HepG2 (cell line): ENCODE data around the gene MTHFD1. TPM values are rescaled to one million over a fixed set of nuclear protein-coding genes. Genes with fewer than 3 reads are reported as not detected.
A peak's percentile ranks its signal among the peaks of the same experiment; 100 is the strongest.

Source experiments
- AHDC1 ChIP-seq: sonication (generic); formaldehyde crosslinking; IDR thresholded peaks from 2 replicates; pipeline ENCODE4 v1.5.1; 2020; ENCODE audit warnings: mild to moderate bottlenecking, missing genetic modification reagents, borderline replicate concordance
- ARNTL ChIP-seq: sonication (generic); formaldehyde crosslinking; IDR thresholded peaks from 2 replicates; pipeline ENCODE4 v1.4.0; 2020; ENCODE audit warnings: mild to moderate bottlenecking, missing genetic modification reagents
- DNMT3B ChIP-seq: conservative IDR thresholded peaks from 2 replicates; pipeline ENCODE4 v1.6.1; 2016; ENCODE audit warnings: missing biosample characterization, control low read depth
- JUND ChIP-seq: sonication (generic); formaldehyde crosslinking; IDR thresholded peaks from 2 replicates; pipeline ENCODE4 v1.8.0; 2022; ENCODE audit warnings: mild to moderate bottlenecking, missing genetic modification reagents
- NFKB2 ChIP-seq: sonication (generic); formaldehyde crosslinking; IDR thresholded peaks from 2 replicates; pipeline ENCODE4 v1.4.0; 2020; ENCODE audit warnings: missing genetic modification reagents, borderline replicate concordance
- SP5 ChIP-seq: IDR thresholded peaks from 2 replicates; pipeline ENCODE4 v1.6.1; 2016; ENCODE audit warnings: low read depth, borderline replicate concordance
- ZBTB37 ChIP-seq: sonication (generic); formaldehyde crosslinking; IDR thresholded peaks from 2 replicates; pipeline ENCODE4 v1.4.0; 2020; ENCODE audit warnings: mild to moderate bottlenecking, missing genetic modification reagents
- ZEB1 ChIP-seq: IDR thresholded peaks from 2 replicates; pipeline ENCODE4 v1.6.1; 2012; ENCODE audit warnings: mild to moderate bottlenecking, low read depth, inconsistent platforms; ENCODE audit not compliant: insufficient replicate concordance
- ZNF224 ChIP-seq: sonication (generic); formaldehyde crosslinking; IDR thresholded peaks from 2 replicates; pipeline ENCODE4 v1.5.0; 2020; ENCODE audit warnings: mild to moderate bottlenecking, missing genetic modification reagents
- ZNF30 ChIP-seq: sonication (generic); formaldehyde crosslinking; IDR thresholded peaks from 2 replicates; pipeline ENCODE4 v1.5.0; 2020; ENCODE audit warnings: mild to moderate bottlenecking, missing genetic modification reagents
- ZNF446 ChIP-seq: sonication (generic); formaldehyde crosslinking; IDR thresholded peaks from 2 replicates; pipeline ENCODE4 v1.5.0; 2020; ENCODE audit warnings: mild to moderate bottlenecking, missing genetic modification reagents
- ZNF468 ChIP-seq: sonication (generic); formaldehyde crosslinking; IDR thresholded peaks from 2 replicates; pipeline ENCODE4 v1.8.0; 2022; ENCODE audit warnings: mild to moderate bottlenecking, moderate library complexity, missing genetic modification reagents
- ZNF512B ChIP-seq: sonication (generic); formaldehyde crosslinking; IDR thresholded peaks from 2 replicates; pipeline ENCODE4 v1.5.1; 2020; ENCODE audit warnings: missing genetic modification reagents, mild to moderate bottlenecking, borderline replicate concordance
- ZNF563 ChIP-seq: sonication (generic); formaldehyde crosslinking; IDR thresholded peaks from 2 replicates; pipeline ENCODE4 v1.8.0; 2022; ENCODE audit warnings: mild to moderate bottlenecking, moderate library complexity, missing genetic modification reagents
- ZNF567 ChIP-seq: sonication (generic); formaldehyde crosslinking; IDR thresholded peaks from 2 replicates; pipeline ENCODE4 v1.8.1; 2023; ENCODE audit warnings: mild to moderate bottlenecking, missing genetic modification reagents, borderline replicate concordance
- ZNF672 ChIP-seq: sonication (generic); formaldehyde crosslinking; IDR thresholded peaks from 2 replicates; pipeline ENCODE4 v1.8.1; 2022; ENCODE audit warnings: missing genetic modification reagents
- ZNF761 ChIP-seq: sonication (generic); formaldehyde crosslinking; conservative IDR thresholded peaks from 2 replicates; pipeline ENCODE4 v1.4.0; 2020; ENCODE audit warnings: mild to moderate bottlenecking, missing genetic modification reagents
- ZNF768 ChIP-seq: sonication (generic); formaldehyde crosslinking; IDR thresholded peaks from 2 replicates; pipeline ENCODE4 v1.4.0; 2020; ENCODE audit warnings: missing genetic modification reagents
- ZNF772 ChIP-seq: sonication (generic); formaldehyde crosslinking; IDR thresholded peaks from 2 replicates; pipeline ENCODE4 v1.5.0; 2020; ENCODE audit warnings: mild to moderate bottlenecking, missing genetic modification reagents
- polyA plus RNA-seq, 8 experiments: library from polyadenylated mRNA; depleted of rRNA in 3 of 8; stranded (reverse) in 7 of 8; unstranded in 1 of 8; fragments of >200 nt; fragmentation: Illumina TruSeq in 4 of 8; extraction: Trizol in 4 of 8; gene quantifications; 2 replicates each; pipeline versions ENCODE4 v1.2.1 to v1.2.3, GENCODE V29; 2011 to 2016; ENCODE audit warnings: low read depth in 4 of 8, missing spikeins in 1 of 8, mixed read lengths in 1 of 8; ENCODE audit not compliant: insufficient read depth in 1 of 8
- total RNA-seq, 5 experiments: library from RNA; depleted of rRNA; stranded (reverse); fragments of >200 nt; fragmentation: Illumina TruSeq; extraction: Trizol; gene quantifications; 2 replicates each; pipeline ENCODE4 v1.2.3, GENCODE V29; 2016; ENCODE audit warnings: low read depth in 1 of 5

Gene MTHFD1
- total and polyA plus RNA-seq, 2 of the 13 experiments (the other 11 are each of a cell fraction or from before 2014, with no cell fraction given): 31.0 to 106 TPM

- 0 out of 2 replicates have a peak, but pooled peaks have one; percentile 10 for TF ChIP-seq ZNF512B (CRISPR knock-in tag)
- TF ChIP-seq ZNF30 (CRISPR knock-in tag): no peak
- peak; percentile 12 for TF ChIP-seq ZEB1
- no peak for TF ChIP-seq ZNF468 (CRISPR knock-in tag)
- TF ChIP-seq ZNF761: 0 out of 2 replicates have a peak, but pooled peaks have one; percentile 3
- 0 out of 2 replicates have a peak, but pooled peaks have one; percentile 9 for TF ChIP-seq ZNF672
- 0 out of 2 replicates have a peak, but pooled peaks have one; percentile 1 for TF ChIP-seq ARNTL (CRISPR knock-in tag)
- peak; percentile 19; the same call in 1 of the 2 replicates for TF ChIP-seq ZNF563
- TF ChIP-seq DNMT3B (CRISPR knock-in tag): no peak
- 0 out of 2 replicates have a peak, but pooled peaks have one; percentile 20 for TF ChIP-seq ZNF772
- no peak for TF ChIP-seq SP5 (CRISPR knock-in tag)
- TF ChIP-seq ZNF446 (CRISPR knock-in tag): 0 out of 2 replicates have a peak, but pooled peaks have one; percentile 17
- 0 out of 2 replicates have a peak, but pooled peaks have one; percentile 19 for TF ChIP-seq ZNF567 (CRISPR knock-in tag)
- no peak for TF ChIP-seq AHDC1 (CRISPR knock-in tag)
- no peak for TF ChIP-seq ZNF768
- no peak for TF ChIP-seq ZBTB37 (CRISPR knock-in tag)
- TF ChIP-seq JUND (CRISPR knock-in tag): no peak
- no peak for TF ChIP-seq ZNF224
- TF ChIP-seq NFKB2: peak; percentile 3; the same call in 1 of the 2 replicates
Observed at GRCh38 chr14:64388533-64389285, 556 bp downstream of the MTHFD1 start (continued).
